ENCODE data around the gene DIAPH2.
A peak's percentile ranks its signal among the peaks of the same experiment; 100 is the strongest.

Gene DIAPH2

DNA sequence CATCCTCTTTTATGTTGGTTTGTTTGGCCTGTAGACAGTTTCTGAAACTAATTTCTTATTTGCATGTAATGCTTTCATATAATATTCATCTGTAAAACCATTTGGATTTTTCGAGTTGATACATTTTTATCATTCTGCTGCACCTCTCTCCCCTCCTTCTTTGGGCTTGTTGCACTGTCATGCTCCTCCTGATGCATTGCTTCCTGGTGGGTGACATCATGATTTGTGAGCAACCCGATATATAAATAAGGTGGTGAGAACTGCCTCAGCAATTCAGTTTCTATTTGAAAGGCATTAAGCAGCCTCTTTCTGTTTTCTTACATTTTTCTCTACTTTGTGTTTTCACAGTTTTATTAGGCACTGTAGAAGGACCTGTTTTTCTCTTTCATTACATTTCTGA is 714.8 kb downstream of the DIAPH2 start:
- ATAC-seq: peak; percentile 81
- TF ChIP-seq ISL1 (CRISPR knock-in tag; IDR thresholded peaks at IDR 0.05): no peak

DNA sequence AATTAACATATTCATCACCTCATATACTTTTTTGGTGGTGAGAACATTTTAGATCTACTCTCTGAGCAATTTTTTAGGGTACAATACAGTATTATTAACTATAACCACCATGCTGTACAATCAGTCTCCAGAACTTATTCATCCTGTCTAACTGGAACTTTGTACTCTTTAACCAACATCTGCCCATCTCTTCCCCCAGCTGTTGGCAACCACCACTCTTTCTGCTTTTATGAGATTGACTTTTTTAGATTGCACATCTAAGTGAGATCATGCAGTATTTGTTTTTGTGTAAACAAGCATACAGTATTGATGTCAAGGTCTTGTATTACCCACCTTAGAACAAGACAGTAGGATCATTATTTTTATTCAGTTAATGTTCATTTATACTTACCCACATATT is 715.9 kb downstream of the DIAPH2 start:
- no peak for ATAC-seq
- TF ChIP-seq ZNF565 (CRISPR knock-in tag; conservative IDR thresholded peaks at IDR 0.05; ENCODE audit: low read depth): no peak
- no peak for TF ChIP-seq PPARA (CRISPR knock-in tag; IDR thresholded peaks at IDR 0.05; ENCODE audit: borderline replicate concordance)
- TF ChIP-seq, protein P1, sequence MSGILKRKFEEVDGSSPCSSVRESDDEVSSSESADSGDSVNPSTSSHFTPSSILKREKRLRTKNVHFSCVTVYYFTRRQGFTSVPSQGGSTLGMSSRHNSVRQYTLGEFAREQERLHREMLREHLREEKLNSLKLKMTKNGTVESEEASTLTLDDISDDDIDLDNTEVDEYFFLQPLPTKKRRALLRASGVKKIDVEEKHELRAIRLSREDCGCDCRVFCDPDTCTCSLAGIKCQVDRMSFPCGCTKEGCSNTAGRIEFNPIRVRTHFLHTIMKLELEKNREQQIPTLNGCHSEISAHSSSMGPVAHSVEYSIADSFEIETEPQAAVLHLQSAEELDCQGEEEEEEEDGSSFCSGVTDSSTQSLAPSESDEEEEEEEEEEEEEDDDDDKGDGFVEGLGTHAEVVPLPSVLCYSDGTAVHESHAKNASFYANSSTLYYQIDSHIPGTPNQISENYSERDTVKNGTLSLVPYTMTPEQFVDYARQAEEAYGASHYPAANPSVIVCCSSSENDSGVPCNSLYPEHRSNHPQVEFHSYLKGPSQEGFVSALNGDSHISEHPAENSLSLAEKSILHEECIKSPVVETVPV (CRISPR knock-in tag; IDR thresholded peaks at IDR 0.05): no peak
- TF ChIP-seq GLIS3 (CRISPR knock-in tag; IDR thresholded peaks at IDR 0.05): no peak
- no peak for TF ChIP-seq TCF4 (CRISPR knock-in tag; IDR thresholded peaks at IDR 0.05; ENCODE audit: borderline replicate concordance)
- TF ChIP-seq TOX (CRISPR knock-in tag; IDR thresholded peaks at IDR 0.05; ENCODE audit: borderline replicate concordance): no peak
- TF ChIP-seq, protein P2, sequence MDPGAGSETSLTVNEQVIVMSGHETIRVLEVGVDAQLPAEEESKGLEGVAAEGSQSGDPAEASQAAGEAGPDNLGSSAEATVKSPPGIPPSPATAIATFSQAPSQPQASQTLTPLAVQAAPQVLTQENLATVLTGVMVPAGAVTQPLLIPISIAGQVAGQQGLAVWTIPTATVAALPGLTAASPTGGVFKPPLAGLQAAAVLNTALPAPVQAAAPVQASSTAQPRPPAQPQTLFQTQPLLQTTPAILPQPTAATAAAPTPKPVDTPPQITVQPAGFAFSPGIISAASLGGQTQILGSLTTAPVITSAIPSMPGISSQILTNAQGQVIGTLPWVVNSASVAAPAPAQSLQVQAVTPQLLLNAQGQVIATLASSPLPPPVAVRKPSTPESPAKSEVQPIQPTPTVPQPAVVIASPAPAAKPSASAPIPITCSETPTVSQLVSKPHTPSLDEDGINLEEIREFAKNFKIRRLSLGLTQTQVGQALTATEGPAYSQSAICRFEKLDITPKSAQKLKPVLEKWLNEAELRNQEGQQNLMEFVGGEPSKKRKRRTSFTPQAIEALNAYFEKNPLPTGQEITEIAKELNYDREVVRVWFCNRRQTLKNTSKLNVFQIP (CRISPR knock-in tag; IDR thresholded peaks at IDR 0.05; ENCODE audit: borderline replicate concordance, low read depth): no peak
- TF ChIP-seq ESRRG (CRISPR knock-in tag; IDR thresholded peaks at IDR 0.05): no peak
- TF ChIP-seq, protein P3, sequence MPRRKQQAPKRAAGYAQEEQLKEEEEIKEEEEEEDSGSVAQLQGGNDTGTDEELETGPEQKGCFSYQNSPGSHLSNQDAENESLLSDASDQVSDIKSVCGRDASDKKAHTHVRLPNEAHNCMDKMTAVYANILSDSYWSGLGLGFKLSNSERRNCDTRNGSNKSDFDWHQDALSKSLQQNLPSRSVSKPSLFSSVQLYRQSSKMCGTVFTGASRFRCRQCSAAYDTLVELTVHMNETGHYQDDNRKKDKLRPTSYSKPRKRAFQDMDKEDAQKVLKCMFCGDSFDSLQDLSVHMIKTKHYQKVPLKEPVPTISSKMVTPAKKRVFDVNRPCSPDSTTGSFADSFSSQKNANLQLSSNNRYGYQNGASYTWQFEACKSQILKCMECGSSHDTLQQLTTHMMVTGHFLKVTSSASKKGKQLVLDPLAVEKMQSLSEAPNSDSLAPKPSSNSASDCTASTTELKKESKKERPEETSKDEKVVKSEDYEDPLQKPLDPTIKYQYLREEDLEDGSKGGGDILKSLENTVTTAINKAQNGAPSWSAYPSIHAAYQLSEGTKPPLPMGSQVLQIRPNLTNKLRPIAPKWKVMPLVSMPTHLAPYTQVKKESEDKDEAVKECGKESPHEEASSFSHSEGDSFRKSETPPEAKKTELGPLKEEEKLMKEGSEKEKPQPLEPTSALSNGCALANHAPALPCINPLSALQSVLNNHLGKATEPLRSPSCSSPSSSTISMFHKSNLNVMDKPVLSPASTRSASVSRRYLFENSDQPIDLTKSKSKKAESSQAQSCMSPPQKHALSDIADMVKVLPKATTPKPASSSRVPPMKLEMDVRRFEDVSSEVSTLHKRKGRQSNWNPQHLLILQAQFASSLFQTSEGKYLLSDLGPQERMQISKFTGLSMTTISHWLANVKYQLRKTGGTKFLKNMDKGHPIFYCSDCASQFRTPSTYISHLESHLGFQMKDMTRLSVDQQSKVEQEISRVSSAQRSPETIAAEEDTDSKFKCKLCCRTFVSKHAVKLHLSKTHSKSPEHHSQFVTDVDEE (CRISPR knock-in tag; IDR thresholded peaks at IDR 0.05): no peak
- TF ChIP-seq ZC3H10 (CRISPR knock-in tag; IDR thresholded peaks at IDR 0.05): no peak
- no peak for TF ChIP-seq ZFP3 (CRISPR knock-in tag; IDR thresholded peaks at IDR 0.05)

DNA sequence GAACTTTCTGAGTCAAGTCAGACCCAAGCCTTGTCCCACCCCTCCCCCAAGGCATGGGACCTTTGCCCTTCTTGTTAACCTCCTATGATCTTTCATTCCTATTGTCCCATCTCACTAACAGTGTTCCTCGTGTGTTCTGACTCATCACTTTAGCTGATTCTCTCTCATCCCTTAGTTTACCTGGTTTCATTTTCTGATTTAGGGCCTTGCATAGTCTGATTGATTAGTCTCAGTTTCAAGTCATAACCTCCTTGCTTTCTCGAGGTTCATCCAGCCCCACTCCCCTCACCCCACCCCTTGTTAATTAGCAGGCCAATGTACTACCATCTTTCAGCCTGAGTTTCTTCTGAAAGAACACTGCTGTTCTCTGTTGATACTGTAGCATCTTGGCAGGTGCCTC is 716.5 kb downstream of the DIAPH2 start:
- no peak for ATAC-seq
- TF ChIP-seq OSR1 (CRISPR knock-in tag; IDR thresholded peaks at IDR 0.05) (no peak), ZFP30 (CRISPR knock-in tag; IDR thresholded peaks at IDR 0.05) (no peak), TOX (CRISPR knock-in tag; IDR thresholded peaks at IDR 0.05; ENCODE audit: borderline replicate concordance) (no peak), PPARA (CRISPR knock-in tag; IDR thresholded peaks at IDR 0.05; ENCODE audit: borderline replicate concordance) (no peak), SNAI2 (CRISPR knock-in tag; IDR thresholded peaks at IDR 0.05) (no peak), GLIS3 (CRISPR knock-in tag; IDR thresholded peaks at IDR 0.05) (no peak), TCF4 (CRISPR knock-in tag; IDR thresholded peaks at IDR 0.05; ENCODE audit: borderline replicate concordance) (no peak), ZNF565 (CRISPR knock-in tag; conservative IDR thresholded peaks at IDR 0.05; ENCODE audit: low read depth) (no peak), ZC3H10 (CRISPR knock-in tag; IDR thresholded peaks at IDR 0.05) (no peak), ESRRG (CRISPR knock-in tag; IDR thresholded peaks at IDR 0.05) (no peak)
- TF ChIP-seq, protein P3 (CRISPR knock-in tag; IDR thresholded peaks at IDR 0.05): no peak
- TF ChIP-seq, protein P2 (CRISPR knock-in tag; IDR thresholded peaks at IDR 0.05; ENCODE audit: borderline replicate concordance, low read depth): no peak
- TF ChIP-seq, protein P4, sequence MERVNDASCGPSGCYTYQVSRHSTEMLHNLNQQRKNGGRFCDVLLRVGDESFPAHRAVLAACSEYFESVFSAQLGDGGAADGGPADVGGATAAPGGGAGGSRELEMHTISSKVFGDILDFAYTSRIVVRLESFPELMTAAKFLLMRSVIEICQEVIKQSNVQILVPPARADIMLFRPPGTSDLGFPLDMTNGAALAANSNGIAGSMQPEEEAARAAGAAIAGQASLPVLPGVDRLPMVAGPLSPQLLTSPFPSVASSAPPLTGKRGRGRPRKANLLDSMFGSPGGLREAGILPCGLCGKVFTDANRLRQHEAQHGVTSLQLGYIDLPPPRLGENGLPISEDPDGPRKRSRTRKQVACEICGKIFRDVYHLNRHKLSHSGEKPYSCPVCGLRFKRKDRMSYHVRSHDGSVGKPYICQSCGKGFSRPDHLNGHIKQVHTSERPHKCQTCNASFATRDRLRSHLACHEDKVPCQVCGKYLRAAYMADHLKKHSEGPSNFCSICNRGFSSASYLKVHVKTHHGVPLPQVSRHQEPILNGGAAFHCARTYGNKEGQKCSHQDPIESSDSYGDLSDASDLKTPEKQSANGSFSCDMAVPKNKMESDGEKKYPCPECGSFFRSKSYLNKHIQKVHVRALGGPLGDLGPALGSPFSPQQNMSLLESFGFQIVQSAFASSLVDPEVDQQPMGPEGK (CRISPR knock-in tag; IDR thresholded peaks at IDR 0.05; ENCODE audit: borderline replicate concordance): no peak
